Measurements from ENCODE around the gene DGLUCY.
A peak's percentile ranks its signal among the peaks of the same experiment; 100 is the strongest.

DGLUCY gene

GRCh38 chr14:91128699-91129098 lies 14.8 kb downstream of the DGLUCY start:
- DNase-seq (ENCODE audit: low read depth in 1 of 2, low spot score in 1 of 2): no peak
- no peak for TF ChIP-seq JUND (IDR thresholded peaks at IDR 0.05; ENCODE audit: low read depth)
- in situ Hi-C loops (cut with HindIII; ENCODE audit: low pct_unique_long_range_greater_than_20kb, low sequenced_read_pairs): no loop called here

GRCh38 chr14:91129261-91129660 lies 15.4 kb downstream of the DGLUCY start:
- in situ Hi-C loops (cut with HindIII; ENCODE audit: low pct_unique_long_range_greater_than_20kb, low sequenced_read_pairs): no loop called here
- no peak for DNase-seq (ENCODE audit: low read depth in 1 of 2, low spot score in 1 of 2)
- TF ChIP-seq JUND (IDR thresholded peaks at IDR 0.05; ENCODE audit: low read depth): no peak

GRCh38 chr14:91135039-91135438 lies 21.2 kb downstream of the DGLUCY start:
- no peak for TF ChIP-seq JUND (IDR thresholded peaks at IDR 0.05; ENCODE audit: low read depth)
- in situ Hi-C loops (cut with HindIII; ENCODE audit: low pct_unique_long_range_greater_than_20kb, low sequenced_read_pairs): no loop called here
- DNase-seq (ENCODE audit: low read depth in 1 of 2, low spot score in 1 of 2): no peak

- DNase-seq (ENCODE audit: low read depth in 1 of 2, low spot score in 1 of 2): peak in 1 of 2 experiments; percentile 83
- no peak for TF ChIP-seq JUND (IDR thresholded peaks at IDR 0.05; ENCODE audit: low read depth)
- in situ Hi-C loops (cut with HindIII; ENCODE audit: low pct_unique_long_range_greater_than_20kb, low sequenced_read_pairs): no loop called here
These were observed 24.9 kb downstream of the DGLUCY start for GRCh38 chr14:91138511-91139359.

GRCh38 chr14:91139776-91140175 lies 25.9 kb downstream of the DGLUCY start:
- no peak for DNase-seq (ENCODE audit: low read depth in 1 of 2, low spot score in 1 of 2)
- in situ Hi-C loops (cut with HindIII; ENCODE audit: low pct_unique_long_range_greater_than_20kb, low sequenced_read_pairs): no loop called here
- no peak for TF ChIP-seq JUND (IDR thresholded peaks at IDR 0.05; ENCODE audit: low read depth)

- no peak for TF ChIP-seq JUND (IDR thresholded peaks at IDR 0.05; ENCODE audit: low read depth)
- peak; percentile 50 to 90 for DNase-seq (ENCODE audit: low read depth in 1 of 2, low spot score in 1 of 2)
- in situ Hi-C loops (cut with HindIII; ENCODE audit: low pct_unique_long_range_greater_than_20kb, low sequenced_read_pairs): no loop called here
These were observed 26.8 kb downstream of the DGLUCY start for GRCh38 chr14:91140672-91141071.

GRCh38 chr14:91142214-91142668 lies 28.4 kb downstream of the DGLUCY start:
- TF ChIP-seq JUND (IDR thresholded peaks at IDR 0.05; ENCODE audit: low read depth): no peak
- DNase-seq (ENCODE audit: low read depth in 1 of 2, low spot score in 1 of 2): no peak
- in situ Hi-C loops (cut with HindIII; ENCODE audit: low pct_unique_long_range_greater_than_20kb, low sequenced_read_pairs): no loop called here

GRCh38 chr14:91143862-91144261 lies 30.0 kb downstream of the DGLUCY start:
- in situ Hi-C loops (cut with HindIII; ENCODE audit: low pct_unique_long_range_greater_than_20kb, low sequenced_read_pairs): no loop called here
- DNase-seq (ENCODE audit: low read depth in 1 of 2, low spot score in 1 of 2): no peak

GRCh38 chr14:91144425-91145145 lies 30.7 kb downstream of the DGLUCY start:
- TF ChIP-seq JUND (IDR thresholded peaks at IDR 0.05; ENCODE audit: low read depth): no peak
- in situ Hi-C loops (cut with HindIII; ENCODE audit: low pct_unique_long_range_greater_than_20kb, low sequenced_read_pairs): no loop called here
- no peak for DNase-seq (ENCODE audit: low read depth in 1 of 2, low spot score in 1 of 2)

More at GRCh38 chr14:91143862-91144261, 30.0 kb downstream of the DGLUCY start:
- no peak for TF ChIP-seq JUND (IDR thresholded peaks at IDR 0.05; ENCODE audit: low read depth)

GRCh38 chr14:91145391-91146160 lies 31.7 kb downstream of the DGLUCY start:
- no peak for TF ChIP-seq JUND (IDR thresholded peaks at IDR 0.05; ENCODE audit: low read depth)
- in situ Hi-C loops (cut with HindIII; ENCODE audit: low pct_unique_long_range_greater_than_20kb, low sequenced_read_pairs): no loop called here
- no peak for DNase-seq (ENCODE audit: low read depth in 1 of 2, low spot score in 1 of 2)

- no peak for DNase-seq (ENCODE audit: low read depth in 1 of 2, low spot score in 1 of 2)
- in situ Hi-C loops (cut with HindIII; ENCODE audit: low pct_unique_long_range_greater_than_20kb, low sequenced_read_pairs): no loop called here
- no peak for TF ChIP-seq JUND (IDR thresholded peaks at IDR 0.05; ENCODE audit: low read depth)
These were observed 32.8 kb downstream of the DGLUCY start for GRCh38 chr14:91146661-91147060.

GRCh38 chr14:91149462-91149861 lies 35.6 kb downstream of the DGLUCY start:
- no peak for TF ChIP-seq JUND (IDR thresholded peaks at IDR 0.05; ENCODE audit: low read depth)
- DNase-seq (ENCODE audit: low read depth in 1 of 2, low spot score in 1 of 2): peak in 1 of 2 experiments; percentile 79
- in situ Hi-C loops (cut with HindIII; ENCODE audit: low pct_unique_long_range_greater_than_20kb, low sequenced_read_pairs): no loop called here
